Activated CD4-positive, alpha-beta T cell treated with anti-CD3 and anti-CD28 coated beads, Interleukin-2, amount 50 U/mL, for 24 hours (primary cell): ENCODE measurements around the gene MRPS22.
"Not testable (repeated sequence)": the region's sequence is repeated elsewhere in the genome, so short reads cannot be mapped to it uniquely, and the experiment has no call there.

Source experiments
- DNase-seq, 2 donors: peaks; one replicate each; pipeline ENCODE4 v3.0.0-alpha.2; 2020; ENCODE audit warnings: low read depth in 1 of 2, low spot score in 1 of 2

Gene MRPS22

DNA sequence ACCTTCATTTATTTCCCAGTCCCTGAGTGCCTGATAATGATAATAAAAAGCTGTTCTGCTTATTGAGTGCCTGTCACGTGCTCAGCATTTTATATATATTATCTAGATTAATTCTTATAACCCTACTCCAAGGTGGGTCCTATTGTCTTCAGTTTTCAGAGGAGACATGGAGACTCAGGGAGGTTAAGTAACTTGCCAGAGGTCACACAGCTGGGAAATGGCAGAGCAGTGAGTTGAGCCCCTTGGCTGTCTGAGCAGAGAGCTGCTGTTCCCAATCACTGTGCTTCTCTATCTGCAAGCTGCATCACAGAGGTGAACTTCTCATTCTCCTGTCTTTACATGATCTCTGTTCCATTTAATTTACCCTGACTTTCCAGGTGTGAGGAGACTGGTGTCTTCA, 32.3 kb upstream of the MRPS22 start:
- DNase-seq, result no peak

DNA sequence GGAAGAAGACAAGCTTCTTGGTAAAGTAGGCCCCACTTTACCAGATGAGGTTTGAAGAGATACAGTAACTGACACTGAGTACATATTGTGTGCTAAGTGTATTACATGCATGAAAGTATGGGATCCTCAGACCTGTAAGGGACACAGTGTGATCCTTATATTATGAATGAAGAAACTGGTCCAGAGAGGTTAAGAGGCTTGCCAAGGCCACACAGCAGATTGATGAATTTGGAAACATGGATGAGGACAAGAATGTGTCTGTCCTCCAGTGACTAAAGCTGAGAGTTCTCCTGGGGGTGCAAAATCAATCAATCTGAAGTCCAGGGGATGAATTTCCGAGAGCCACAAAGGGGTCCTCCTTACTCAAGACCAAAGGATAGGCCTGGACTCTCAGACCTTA, 31.4 kb upstream of the MRPS22 start:
- DNase-seq, result no peak

DNA sequence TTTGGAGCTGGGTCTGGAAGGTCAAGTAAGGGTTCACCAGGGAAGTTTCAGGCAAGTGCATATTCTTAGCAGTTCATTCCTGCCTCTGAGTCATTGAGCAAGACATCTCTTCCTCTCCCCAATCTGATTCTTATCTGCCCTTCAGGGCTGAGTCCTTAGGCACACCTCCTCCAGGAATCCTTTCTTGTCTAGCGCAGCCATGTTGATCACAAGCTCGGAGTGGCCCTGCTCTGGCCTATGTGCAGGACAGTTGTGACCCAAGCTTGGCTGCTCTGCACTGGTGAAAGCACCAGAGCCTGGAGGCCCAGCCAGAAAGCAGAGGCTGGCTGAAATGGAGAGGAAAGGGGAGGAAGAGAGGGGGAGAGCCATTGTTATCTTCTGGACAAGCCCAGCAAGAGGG, 30.9 kb upstream of the MRPS22 start:
- no peak for DNase-seq

DNA sequence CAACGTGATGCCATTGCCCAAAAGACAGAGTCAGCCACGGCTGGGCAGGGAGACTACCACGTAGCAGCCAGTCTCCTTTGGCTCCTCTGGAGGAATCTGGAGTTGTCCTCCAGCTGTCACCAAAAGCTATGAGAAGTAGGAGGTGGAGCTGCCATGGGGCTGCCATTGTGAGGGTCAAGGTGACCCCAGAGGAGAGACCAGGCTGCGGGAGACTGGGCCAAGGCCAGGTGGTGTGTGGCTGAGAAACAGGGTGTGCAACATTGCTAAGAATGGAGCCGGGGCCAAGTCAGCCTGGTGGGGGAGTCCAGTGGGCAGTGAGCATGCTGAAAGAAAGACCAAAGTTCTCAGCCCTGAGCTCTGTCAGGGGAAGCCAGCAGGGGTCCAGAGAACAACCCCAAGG, 29.9 kb upstream of the MRPS22 start:
- no peak for DNase-seq

DNA sequence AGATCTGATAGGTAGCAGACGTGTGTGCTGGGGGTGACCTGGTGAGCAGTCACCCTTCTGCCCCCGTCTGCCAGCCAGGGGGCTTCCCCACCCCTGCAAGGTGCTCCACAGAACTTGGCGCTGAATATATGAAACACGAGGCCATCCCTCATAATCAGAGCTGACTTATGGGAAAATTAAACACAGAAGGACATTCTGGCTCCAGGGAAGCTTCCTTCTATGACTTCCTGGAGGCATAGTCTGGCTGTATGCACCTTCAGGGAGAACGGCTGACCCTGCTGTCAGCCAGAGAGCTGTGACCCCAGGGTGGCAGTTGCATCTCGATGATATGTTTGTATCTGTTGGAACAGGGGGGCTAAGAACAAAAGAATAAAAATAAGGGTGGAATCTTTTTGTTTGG, 26.6 kb upstream of the MRPS22 start:
- DNase-seq, result no peak

DNA sequence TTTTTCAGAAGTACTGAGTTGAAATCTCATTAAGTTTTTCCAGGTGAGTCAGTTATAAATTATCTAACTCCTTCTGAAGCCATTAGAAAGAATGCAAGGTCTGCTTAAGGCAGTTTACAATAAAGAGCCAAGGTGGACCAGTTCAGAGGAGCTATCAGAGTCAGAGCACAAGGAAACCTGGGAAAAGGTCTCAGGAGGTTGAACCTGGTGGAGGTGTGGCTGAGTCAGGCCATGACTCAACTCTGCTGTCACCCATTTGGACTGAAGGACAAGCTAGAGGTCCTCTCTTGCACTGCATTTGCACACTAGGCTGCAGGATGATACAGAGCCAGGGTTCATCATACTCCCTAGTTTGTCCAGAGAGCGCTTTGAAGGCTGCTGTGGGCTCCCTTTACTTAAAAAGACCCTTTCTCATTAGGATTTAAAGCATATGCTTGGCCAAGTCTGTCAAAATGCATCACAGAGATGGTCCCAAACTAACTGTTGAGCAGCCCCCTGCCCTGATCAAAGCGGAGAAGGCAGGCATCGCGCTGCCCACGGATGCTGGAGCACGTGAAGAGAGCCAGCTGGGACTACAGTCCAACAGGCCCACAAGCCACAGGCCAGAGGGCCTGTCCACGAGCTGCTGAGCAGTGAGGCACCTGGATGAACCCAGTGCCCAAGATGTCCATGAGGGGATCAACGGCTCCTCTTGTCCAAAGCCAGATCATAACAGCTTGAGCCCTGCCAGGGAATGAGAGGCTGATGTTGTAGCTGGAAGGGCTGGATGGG, 26.0 kb upstream of the MRPS22 start:
- DNase-seq, result no peak

DNA sequence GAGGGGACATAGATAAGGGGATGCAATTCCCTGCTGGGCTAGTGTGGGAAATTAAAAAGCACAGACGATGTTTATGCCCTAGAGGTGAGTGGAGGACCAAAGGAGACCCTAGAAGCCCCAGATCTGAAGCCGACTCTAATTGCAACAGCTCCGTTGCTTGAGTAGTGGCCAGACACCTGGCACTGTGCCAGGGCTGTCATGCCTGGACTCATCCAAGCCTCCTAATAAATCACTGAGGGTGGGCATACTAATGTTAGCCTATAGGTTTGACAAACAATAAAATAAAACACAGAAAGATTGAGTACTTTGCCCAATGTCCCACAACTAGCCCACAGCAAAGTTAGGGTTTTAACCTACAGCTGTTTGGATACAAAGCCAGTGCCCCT, 25.4 kb upstream of the MRPS22 start:
- DNase-seq, result no peak

DNA sequence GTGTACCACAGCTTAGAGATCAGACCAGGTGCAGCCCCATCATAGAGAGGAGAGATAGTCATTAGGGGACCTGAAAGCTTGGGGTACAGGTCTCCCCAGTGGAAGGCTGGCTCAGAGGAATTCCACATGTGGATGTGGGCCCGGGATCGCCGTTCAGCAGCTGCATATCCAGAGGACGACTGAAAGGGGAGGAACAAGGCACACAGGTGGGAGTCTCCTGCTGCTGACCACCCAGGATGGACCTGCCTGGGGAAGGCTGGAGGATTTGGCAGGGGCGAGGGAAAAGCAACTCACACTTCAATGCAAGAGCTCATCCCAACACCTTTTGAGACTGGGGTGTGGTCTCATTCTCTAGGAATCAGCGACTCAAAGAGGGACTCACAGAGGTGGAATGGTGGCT, 25.0 kb upstream of the MRPS22 start:
- DNase-seq, result no peak

DNA sequence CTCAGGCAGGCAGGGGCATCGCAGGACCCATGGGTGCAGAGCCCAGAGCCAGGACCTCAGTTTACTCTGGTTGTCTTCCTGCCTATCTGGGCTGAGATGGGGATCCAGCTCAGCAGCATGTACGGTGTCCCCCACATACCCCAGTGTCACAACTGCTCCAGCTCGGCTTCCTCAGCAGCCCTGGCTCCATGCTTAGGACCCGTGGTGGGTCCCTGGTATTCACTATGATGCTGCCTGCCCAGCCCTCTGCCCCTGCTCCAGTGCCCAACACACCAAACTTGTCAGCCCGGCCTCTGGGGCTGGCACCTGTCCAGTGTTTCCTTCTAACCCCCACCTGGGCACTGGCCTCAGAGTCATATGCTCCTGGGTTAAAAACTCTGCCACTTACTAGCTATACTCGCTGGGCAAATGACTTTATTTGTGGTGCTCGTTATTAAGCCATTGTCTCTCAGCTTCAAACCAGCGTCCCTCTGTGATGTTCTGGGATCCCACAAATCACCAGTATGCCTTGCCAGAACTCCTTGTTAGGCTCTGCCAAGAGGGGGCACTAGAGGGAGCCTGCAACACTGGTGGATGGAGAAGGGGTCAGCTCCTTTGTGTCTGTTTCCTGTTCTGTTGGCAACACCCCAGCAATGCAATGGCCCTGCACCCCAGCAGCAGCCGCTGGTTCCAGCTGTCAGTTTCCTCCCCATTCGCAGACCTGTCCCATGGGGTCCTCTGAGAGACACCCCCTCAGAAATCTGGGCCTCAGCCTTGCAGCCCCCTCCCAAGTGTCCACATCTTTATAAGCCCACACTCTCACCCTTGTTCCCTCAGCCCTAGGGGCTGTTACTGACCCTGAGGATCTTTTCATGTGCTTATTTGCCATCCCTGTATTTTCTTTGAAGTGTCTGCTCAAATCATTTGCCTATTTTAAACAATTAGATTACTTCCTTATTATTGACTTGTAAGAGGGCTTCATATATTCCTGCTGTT, 24.1 kb upstream of the MRPS22 start:
- no peak for DNase-seq

DNA sequence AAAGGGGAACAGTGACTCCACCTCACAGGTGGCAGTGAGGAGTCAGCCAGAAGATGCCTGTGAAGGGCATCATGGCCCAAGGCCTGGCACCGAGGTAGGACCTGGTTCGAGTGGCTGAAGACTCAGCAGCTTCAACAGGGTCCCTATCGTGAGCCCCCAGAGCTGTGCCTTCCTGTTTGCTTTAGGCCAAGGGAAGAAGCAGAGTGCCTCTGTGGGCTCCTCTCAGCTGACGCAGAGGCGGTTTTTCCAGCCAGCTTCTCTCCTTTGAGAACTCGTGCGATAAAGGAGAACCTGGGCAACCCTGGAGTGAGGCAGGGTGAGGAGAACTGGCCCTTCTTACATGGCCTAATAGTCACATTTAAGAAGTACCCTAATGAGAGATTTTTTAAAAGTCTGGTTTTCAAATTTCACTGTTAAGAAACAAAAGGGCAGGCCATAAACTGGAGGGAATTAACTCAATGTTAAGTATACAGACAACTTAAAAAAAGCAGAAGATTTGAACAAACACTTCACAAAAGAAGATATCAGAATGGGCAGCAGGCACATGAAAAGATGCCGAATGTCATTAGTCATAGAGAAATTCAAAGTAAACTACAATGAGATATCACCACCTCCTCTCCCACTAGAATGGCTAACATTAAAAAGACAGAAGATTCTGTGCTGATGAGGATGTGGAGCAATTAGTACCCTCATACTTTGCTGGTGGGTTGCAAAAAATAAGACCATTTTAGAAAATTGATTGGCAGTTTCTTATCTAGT, 23.1 kb upstream of the MRPS22 start:
- DNase-seq, result no peak

DNA sequence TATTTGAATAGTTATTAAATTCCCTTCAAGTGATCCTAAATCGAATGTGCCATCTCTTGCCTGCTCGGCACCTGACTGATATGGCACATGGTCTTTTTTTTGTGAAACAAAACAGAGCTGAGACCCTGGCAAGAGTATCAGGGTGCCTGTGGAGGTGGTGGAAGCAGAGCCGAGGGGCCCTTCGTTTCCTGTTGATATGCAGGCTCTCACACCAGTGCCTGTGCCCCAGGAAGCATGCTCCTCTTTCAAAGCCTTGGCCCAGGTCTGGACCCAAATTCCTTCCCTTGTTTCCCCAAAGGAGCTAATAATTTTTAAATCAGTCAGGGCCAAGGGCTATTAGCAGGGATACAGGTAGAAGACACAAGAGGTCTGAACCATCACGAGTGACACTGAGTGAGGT, 21.5 kb upstream of the MRPS22 start:
- DNase-seq, result no peak

DNA sequence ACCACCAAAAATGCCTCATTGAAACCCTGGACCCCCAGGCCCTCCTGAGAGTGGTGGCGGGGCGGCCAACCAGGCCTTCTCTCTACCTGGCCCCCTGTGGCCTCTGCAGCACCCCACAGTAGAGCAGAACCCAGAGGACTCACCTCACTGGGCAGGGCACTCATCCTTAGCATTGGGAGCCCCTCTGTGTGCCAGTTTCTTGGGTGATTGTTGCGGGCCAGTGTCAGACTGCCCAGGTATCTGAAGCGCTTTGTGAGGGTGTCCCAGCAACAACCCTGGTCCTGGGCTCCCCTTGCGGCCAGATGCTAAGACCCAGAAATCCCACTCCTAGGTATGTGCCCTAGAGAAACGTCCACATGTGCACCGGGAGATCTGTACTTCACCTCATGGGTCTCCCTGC, 20.7 kb upstream of the MRPS22 start:
- DNase-seq, result no peak

DNA sequence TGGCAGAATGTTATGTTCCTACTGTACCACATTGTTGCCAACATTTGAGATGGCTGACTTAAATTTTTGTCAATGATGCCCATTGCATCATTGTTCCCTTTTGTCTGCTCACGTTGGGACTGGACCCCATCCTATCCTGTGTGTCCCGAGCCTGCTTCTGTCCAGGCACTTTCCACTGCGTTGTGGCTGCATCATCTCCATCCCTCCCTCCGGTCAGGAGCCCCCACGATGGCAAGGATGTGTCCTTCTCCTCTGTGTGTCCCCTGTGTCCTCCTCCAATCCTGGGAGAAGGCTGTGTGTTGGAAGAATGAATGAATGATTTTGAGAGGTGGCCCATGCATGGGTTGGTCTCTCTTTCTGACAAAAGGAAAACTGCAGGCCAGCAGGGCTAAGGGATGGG, 19.4 kb upstream of the MRPS22 start:
- no peak for DNase-seq

DNA sequence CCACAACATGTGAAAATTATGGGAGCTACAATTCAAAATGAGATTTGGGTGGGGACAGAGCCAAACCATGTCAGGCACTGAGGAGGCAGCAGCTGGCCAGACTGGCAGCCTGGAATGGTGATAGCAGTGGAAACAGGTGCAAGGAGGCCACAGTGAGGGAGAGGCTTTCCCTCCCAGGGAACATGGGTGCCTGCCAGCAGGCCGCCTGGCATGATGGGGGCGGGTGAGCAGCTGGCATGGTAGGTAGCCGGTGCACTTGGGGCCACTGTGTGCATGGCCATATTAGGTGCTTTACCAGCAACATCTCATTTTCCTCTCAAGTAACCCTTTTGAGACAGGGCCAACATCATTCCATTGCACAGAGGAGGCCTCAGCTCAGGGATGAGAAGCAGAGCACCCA, 18.3 kb upstream of the MRPS22 start:
- DNase-seq, result no peak

DNA sequence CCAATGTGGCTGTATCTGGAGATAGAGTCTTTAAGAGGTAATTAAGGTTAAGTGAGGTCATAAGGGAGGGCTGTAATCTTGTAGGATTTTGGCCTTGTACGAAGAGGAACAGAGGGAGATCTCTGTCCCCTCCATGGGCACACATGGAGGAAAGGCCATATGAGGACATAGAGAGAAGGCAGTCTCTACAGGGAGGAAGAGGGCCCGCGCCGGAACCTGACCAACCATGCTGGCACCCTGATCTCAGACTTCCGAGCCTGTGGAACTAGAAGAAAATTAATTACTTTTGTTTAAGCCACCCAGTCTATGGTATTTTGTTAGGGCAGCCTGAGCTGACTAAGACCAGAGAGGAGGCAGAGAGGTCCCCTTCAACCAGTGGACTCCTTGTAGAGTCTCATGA, 17.7 kb upstream of the MRPS22 start:
- no peak for DNase-seq

DNA sequence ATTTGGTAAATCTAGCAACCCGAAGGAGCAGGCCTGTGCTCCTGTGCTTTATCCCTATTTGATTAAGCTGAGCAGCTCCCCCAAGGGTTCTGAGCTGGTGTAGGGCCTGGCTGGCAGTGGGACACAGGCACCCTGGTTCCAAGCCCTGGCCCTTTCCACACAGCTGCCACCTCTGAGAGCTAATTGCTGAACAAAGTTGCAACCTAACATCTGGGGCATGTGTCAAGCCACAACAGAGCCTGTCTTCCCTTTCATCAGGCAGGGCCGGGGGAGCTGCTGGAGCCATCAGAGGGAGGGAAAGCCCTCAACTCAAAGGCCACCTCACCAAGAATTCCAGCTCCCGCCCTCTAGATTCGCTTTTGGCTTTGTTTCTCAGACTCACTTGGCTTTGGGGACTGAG, 17.1 kb upstream of the MRPS22 start:
- no peak for DNase-seq

DNA sequence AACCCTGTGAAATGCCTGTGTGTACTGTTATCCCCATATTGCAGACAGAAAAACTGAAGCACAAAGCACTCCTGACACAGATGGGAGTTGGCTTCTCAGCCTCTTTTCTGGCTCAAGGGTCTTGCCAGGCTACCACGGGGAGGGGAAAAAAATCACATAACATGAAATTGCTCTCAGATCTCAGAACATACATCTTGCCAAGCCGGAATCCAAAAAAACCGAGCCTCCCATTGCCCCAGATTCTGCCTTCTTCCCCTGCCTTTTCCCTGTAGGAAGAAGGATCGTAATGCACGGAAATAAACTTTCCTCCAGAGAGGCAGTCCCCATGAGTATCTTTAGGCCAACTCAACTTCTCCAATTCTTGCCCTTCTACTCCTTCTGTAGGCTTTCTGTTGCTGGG, 16.6 kb upstream of the MRPS22 start:
- no peak for DNase-seq

DNA sequence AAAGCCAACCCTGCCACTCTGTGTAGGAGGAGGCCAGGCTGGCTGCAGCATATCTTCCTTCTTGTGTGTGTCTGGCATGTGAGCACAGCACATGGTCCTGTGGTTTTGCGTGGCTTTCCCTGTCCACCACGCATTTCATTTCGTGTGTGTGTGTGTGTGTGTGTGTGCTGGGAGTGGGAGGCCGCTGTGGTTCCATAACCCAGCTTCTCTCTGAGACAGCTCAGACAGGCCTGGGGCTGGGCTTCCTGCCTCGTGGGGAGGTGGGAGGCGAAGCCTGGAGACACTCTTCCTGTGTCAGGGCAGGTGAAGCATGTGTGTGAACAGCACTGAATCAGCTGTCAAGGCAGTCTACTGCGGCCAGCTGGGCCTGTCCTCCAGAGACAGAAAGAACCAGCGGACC, 16.0 kb upstream of the MRPS22 start:
- no peak for DNase-seq

DNA sequence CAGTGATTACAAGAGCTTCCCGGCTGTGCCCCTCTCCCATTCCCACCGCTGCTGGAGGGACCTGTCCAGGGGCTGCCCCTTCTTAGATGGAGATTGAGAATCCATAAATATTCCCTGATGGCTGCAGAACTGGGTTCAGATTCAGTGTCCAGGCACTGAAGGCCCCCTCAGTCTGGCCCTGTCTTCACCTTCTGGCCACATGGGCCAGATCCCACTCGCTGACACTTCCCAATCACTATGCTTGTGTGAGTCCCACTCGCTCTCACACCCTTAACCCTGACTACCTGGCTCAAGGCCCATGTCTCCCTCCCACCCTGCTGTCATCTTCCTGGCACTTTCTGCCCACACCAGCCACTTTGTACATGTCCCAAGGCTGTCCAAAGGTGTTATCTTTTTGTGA, 15.5 kb upstream of the MRPS22 start:
- no peak for DNase-seq

DNA sequence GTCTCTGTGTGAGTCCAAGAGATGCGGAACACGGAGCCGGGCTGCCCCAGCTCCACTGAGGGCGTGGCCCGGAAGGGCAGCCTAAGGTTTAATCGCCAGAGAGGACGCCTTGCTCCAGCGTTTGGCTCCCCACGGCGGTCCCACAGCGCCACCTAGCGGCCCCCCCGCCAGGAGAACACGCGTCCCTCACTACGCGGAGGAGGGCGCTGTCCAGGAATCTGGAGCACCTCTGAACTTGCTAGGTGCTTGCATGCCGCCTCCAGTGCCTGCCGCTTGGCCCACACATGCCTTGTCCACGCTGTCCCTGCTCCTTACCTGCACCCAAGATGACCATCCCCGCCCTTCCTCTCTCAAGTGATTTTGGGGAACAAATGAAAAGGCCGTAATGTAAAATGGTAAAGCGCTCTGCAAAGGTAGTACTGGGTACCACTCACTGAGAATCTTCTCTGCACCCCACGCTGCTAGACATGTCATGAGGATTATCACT, 14.4 kb upstream of the MRPS22 start:
- DNase-seq, result peak; percentile 83 to 85

DNA sequence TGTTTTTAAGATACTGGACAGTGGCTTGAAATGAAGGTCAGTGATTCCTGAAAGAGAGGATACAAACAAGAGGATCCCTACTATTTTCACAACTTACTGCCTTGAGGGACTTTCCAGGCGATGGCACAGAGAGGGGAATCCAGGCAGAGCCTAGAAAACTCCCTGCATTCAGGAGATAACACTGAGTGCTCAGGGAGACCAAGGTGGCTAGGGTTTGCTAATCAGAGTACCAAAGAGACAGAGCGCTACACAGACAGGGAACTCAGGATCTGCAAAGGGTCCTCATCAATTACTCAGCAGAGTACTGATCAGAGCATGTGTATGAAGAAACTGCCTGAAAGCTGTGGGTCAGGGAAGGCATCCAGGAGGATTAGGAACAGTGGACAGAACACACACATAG, 11.7 kb upstream of the MRPS22 start:
- DNase-seq, result no peak

DNA sequence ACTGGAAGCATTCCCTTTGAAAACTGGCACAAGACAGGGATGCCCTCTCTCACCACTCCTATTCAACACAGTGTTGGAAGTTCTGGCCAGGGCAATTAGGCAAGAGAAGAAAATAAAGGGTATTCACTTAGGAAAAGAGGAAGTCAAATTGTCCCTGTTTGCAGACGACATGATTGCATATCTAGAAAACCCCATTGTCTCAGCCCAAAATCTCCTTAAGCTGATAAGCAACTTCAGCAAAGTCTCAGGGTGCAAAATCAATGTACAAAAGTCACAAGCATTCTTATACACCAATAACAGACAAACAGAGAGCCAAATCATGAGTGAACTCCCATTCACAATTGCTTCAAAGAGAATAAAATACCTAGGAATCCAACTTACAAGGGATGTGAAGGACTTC, 9.1 kb upstream of the MRPS22 start:
- not testable (repeated sequence) for DNase-seq
